HG02884 (cell line): Measurements from ENCODE around the gene MON1A.
A peak's percentile ranks its signal among the peaks of the same experiment; 100 is the strongest.
"Not testable (repeated sequence)": the region's sequence is repeated elsewhere in the genome, so short reads cannot be mapped to it uniquely, and the experiment has no call there.

Experiments
- ATAC-seq: cut with Tn5 transposase; IDR thresholded peaks from one replicate; pipeline ENCODE4 v1.9.1; 2021; ENCODE audit warnings: mild to moderate bottlenecking, moderate library complexity; ENCODE audit not compliant: unreplicated experiment

MON1A gene, protein sequence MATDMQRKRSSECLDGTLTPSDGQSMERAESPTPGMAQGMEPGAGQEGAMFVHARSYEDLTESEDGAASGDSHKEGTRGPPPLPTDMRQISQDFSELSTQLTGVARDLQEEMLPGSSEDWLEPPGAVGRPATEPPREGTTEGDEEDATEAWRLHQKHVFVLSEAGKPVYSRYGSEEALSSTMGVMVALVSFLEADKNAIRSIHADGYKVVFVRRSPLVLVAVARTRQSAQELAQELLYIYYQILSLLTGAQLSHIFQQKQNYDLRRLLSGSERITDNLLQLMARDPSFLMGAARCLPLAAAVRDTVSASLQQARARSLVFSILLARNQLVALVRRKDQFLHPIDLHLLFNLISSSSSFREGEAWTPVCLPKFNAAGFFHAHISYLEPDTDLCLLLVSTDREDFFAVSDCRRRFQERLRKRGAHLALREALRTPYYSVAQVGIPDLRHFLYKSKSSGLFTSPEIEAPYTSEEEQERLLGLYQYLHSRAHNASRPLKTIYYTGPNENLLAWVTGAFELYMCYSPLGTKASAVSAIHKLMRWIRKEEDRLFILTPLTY

DNA sequence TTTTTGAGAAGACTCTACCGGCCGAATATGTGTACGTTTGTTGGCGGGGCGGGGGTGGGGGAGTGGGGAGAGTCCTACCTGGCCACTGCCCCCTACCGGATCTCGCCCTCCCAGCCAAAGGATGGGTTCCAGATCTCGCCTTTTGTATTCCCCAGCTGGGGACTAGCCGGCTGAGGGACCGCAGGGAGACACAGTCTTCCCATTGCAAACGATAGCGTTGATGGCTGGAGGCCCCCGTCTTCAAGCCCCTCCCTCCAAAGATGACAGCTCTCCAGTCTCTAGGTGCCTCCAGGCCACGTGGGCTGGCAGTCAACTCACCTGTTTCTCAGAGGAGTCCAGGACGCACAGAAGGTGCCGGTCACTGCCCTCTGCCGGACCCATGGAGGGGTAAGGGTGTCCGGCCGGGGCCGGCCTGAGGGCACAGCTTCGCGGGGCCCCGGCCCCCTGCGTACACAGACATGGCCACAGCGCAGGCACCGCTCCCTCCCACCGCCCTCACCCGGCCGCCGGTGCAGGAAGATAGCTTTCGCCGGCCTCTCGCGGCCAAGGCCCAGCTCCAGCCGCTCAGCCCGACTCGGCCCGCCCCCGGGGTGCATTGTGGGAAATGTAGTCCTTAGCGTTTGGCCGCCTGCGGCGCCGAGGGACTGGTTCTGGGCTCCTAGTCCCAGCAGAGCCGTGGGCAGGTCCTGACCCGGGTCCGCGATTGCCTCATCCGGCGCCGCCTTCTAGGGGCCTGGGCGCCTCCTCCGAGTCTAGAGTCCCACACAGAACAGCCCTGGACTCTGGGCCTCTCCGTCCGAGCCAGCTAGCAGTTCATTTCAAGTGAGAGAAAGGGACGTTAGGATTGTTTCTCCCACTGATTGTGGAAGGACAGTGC, at the start of gene MON1A:
Gene MON1A (minus strand): TSS at position 521 of the 877 bp plus-strand sequence. CDS start 16,465 bp downstream, outside the sequence.
- ATAC-seq: peak; percentile 81

DNA sequence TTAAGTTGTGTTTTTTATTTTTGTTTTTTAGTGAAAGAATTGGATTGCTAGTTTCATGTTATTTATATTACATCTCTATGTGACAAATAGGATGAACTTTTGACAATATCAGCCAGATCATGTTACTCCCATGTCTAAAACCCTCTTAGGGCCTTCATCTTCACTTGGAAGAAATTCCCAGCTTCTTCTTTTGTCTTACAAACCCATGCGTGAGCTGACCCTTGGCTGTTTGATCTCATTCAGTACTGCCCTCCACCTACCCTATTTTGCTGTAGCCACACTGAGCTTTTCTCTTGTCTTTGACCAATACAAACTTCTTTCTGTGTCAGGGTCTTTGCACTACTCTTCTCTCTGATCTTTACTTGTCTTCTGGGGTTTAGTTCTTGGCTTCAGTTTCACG, 47.3 kb upstream of the MON1A start:
- no peak for ATAC-seq

DNA sequence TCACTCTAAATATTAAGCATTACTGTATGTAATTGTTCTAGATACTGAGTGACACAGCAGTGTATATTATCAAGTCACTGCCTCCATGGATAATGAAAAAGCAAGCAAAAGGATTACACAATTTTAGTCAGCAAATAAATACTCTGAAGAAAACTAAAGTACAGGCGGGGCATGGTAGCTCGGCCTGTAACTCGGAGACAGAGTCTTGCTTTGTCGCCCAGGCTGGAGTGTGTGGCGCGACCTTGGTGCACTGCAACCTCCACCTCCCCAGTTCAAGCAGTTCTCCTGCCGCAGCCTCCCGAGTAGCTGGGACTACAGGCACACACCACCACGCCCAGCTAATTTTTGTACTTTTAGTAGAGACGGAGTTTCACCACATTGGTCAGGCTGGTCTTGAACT, 43.0 kb upstream of the MON1A start:
- no peak for ATAC-seq

DNA sequence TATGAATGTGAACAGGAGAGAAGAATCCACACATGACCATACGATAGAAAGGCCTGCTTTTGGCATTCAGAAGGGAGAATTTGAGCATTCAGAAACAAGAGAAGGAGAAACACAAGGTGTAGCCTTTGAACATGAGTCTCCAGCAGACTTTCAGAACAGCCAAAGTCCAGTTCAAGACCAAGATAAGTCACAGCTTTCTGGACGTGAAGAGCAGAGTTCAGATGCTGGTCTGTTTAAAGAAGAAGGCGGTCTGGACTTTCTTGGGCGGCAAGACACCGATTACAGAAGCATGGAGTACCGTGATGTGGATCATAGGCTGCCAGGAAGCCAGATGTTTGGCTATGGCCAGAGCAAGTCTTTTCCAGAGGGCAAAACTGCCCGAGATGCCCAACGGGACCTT, 38.7 kb upstream of the MON1A start:
- ATAC-seq: no peak

DNA sequence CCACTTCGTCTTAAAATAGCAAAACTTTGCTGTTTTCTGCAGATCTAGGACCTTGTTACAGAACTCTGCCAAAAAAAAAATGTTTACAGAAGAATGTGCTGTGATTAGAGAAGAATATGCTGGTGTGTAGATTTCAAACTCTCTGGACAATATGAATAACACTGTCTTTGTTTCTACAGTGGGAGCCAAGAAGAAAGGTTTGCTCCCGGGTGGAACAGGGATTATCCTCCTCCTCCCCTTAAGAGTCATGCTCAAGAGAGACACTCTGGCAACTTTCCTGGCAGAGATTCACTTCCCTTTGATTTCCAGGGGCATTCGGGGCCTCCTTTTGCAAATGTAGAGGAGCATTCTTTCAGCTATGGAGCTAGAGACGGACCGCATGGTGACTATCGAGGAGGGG, 37.7 kb upstream of the MON1A start:
- ATAC-seq: no peak

DNA sequence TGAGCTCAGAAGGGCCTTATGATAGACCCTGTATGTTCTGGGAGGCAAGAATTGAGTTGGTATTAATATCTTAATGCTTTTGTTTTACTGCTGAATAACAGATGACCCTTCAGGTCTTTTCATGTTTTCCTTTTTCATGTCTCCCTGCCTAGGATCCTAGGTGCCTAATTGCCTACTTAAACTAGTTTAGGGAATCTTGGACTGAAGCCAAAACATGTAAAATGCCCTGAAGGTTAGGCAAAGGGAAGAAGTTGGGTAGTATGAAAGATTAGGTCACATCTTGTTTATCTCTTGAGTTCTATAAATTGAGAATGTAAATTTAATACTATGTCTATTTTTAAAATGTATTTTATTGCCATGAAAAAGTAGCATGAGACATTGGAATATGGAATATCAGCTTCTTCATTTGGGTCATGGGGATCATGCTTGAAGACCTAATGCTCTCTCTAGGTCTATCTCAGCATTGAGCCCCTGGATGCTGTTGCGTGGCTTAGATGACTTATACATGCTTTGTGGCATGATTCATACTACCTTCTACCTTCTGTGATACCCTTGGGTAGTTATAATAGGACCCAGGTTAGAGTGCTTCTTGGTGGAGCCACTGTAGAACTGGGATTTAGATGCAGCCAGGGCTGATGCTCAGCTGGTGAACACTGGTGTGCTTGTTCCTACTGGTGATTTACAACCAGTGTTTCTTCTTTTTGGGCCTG, 36.8 kb upstream of the MON1A start:
- ATAC-seq: no peak

DNA sequence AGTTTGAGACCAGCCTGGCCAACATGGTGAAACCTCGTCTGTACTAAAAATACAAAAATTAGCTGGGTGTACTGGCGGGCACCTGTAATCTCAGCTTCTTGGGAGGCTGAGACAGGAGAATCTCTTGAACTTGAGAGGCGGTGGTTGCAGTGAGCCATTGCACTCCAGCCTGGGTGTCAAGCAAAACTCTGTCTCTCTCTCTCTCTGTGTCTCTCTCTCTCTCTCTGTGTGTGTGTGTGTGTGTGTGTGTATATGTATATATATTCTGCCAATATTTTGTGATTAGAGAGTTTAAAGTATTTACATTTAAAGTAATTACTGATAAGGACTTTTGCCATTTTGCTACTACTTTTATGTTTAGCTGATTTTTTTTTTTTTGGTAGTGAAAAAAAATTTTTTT, 26.0 kb upstream of the MON1A start:
- no peak for ATAC-seq

DNA sequence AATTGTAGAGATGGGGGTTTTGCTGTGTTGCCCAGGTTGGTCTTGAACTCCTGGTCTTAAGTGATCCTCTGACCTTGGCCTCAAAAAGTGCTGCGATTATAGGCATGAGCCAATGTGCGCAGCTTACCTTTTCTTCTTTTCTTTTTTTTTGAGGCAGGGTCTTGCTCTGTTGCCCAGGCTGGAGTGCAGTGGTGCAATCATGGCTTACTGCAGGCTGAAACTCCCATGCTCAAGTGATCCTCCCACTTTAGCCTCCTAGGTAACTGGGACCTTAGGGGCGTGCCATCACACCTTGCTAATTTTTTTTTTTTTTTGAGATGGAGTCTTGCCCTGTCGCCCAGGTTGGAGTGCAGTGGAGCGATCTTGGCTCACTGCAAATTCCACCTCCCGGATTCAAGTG, 23.3 kb upstream of the MON1A start:
- no peak for ATAC-seq

DNA sequence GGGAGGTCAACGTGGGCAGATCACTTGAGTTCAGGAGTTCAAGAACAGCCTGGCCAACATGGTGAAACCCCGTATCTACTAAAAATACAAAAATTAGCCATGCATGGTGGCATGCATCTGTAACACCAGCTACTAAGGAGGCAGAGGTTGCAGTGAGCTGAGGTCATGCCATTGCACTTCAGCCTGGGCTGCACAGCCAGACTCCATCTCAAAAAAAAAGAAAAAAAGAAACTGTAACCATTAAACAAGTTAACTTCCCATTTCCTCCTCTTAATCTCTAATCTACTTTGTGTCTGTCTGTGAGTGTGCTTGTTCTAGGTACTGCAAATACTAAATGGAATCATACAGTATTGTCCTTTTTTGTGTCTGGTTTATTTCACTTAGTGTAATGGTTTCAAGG, 13.0 kb upstream of the MON1A start:
- no peak for ATAC-seq

DNA sequence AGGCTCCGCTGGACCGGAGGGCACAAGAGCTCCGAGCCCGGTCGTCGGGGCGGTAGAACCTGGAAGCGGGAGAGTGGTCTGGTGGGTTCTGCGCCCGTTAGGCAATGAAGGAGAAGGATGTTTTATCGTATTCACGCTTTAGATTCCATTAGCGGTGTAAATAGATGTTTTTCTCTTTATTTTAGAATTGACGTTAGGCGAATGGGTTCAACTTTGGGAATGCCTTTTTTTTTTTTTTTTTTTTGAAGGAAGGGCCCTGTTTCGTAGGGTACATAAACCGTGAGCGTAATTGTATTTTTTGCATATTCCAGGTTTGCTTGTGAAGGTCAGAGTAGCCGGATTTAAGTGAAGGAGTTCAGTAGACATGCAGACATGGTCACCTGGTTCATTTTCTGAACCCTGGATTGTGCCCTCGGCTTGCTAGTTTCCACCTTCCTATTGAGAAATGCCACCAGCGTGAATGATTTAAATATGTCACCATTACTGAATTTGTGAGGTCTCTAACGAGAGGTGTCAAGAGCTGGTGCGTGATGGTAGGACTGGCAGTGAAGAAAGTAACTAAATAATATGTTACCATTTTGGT, 11.1 kb upstream of the MON1A start:
- no peak for ATAC-seq

DNA sequence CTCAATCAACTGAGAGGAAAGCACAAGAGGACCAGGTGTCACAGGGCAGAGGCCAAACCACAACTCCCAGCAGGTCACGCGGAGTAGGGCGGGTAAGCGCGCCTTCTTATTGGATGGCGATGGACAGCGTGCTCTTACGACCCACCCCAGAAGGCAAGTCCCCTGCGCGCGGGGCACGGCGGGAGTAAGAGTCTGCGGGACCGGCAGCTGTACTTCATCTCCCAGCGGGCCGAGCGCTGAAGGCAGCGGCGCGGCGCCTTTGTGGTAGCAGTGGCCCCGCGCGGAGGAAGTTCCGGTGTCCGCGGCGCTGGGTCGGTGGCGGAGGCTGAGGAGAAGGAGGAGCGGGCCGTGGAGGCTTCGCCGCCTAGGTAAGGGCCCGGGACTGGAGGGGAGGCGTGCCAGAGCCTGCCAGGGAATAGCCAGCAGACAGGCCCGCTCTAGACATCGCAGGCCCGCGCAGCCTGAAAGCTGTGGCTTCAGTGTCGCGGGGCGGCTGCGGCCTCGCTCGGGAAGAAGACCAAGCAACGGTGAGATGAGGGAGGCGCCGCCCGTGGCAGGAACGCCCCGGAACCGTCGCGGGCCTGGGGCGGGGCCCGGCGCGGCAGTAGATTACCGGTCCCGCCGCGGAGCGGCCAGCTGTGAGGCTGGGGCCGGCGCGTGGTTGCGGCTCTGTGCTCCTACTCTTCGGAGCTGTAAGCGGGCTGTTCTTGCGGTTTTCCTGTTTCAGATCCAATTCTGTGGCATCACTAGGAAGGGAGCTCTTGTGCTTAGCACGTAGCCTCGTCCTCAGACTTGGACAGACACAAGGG, 10.5 kb upstream of the MON1A start, which contains the start of gene RBM6:
Gene RBM6 (plus strand): TSS at position 293 of the 809 bp plus-strand sequence. CDS start 22,492 bp downstream, outside the sequence.
- ATAC-seq: peak; percentile 91

DNA sequence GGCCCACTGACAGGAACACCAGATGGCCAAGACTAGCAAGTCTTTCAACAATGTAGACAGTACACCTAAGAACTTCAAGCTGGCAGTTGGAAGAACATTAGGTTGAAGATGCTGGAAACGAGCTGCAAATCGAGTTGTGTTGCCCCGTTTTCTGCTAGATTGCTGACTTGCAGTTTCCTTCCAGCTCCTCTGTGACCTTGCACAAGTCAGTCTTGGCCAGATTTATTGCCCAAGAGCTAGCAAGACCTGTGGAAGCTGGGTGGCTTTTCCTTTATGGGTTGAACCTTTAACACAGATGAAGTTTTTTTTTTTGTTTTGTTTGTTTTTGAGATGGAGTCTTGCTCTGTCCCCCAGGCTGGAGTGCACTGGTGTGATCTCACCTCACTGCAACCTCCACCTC, 7.5 kb upstream of the MON1A start:
- no peak for ATAC-seq

DNA sequence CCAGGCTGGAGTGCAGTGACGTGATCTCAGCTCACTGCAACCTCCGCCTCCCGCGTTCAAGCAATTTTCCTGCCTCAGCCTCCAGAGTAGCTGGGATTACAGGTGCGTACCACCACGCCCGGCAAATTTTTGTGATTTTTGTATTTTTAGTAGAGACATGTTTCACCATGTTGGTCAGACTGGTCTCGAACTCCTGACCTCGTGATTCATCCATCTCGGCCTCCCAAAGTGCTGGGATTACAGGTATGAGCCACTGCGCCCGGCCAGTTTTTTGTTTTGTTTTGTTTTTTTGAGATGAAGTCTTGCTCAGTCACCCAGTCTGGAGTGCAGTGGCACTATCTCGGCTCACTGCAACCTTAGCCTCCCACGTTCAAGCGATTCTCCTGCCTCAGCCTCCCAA, 2.7 kb upstream of the MON1A start:
- not testable (repeated sequence) for ATAC-seq

DNA sequence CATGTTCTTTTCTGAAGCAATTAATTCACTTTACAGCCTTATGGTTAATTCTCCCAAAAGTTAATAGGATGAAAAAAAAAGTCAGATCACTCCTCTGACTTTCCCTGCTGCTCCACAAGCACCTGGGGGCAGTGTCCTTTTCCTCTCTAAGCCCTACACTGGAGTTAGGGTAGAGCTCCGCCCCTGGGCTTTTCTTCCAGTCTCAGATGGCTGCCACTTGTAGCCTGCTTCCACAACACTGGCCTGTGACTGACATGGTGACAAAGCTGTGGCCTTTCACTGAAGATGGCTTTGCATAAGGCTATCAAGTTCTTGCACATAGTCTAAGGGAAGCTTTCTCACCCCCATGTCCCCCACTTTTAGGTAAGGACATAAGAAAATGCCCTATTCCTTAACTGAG, 1.3 kb upstream of the MON1A start:
- ATAC-seq: no peak

DNA sequence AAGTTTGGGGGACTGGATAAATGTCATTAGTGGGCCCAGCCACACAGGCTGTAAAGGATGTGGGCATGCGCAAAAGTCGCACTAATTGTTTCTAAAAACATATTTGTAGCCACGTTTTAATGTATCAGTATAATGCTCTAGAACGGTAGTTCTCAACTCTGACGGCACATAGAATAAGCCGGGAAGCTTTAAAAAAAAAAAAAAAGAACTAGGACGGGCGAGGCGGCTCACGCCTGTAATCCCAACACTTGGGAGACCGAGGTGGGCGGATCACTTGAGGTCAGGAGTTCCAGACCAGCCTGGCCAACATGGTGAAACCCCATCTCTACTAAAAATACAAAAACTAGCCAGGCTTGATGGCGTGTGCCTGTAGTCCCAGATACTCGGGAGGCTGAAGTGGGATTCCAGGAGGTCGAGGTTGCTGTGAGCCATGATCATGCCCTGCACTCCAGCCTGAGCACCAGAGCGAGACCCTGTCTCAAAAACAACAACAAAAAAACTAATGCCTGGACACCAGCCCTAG, 618 bp upstream of the MON1A start:
- ATAC-seq: no peak

DNA sequence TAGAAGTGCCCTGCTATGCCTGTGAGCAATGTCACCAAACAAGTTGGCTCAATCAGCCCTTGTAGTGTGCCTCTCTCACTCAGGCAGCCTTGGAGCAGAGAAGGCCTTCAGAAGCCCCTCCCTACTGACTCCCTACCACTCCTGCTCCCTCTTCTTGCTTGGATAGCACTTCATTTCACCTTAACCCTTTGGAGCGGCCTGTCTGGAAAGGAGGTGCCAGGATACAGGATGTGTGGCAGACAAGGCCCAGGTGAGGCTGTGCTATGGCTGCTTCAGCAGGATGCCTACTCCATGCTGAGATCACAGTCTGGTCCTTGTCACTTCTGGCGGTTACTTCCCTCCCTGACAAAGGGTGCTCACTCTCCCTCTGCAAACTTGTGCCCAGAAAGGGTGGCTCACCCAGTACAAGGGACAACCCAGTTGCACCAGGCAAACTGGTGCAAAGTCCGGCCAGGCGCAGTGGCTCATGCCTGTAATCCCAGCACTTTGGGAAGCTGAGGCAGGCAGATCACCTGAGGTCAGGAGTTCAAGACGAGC, 1.1 kb downstream of the MON1A start:
- ATAC-seq: no peak

DNA sequence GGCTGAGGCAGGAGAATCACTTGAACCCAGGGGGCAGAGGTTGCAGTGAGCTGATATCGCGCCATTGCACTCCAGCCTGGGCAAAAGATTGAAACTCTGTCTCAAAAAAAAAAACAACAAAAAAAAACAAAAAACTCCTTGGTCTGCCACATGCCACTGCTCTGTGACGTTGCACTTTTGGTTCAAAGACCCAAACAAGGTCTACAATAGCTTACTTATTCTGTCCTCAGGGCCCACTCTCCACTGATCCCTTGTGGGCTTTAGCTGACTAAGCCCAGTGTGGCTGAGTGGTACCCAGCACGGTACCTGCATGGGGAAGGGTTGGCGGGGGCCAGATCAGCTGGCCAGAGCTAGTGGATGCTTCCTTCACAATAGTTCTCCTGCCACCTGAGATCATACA, 1.8 kb downstream of the MON1A start:
- no peak for ATAC-seq

DNA sequence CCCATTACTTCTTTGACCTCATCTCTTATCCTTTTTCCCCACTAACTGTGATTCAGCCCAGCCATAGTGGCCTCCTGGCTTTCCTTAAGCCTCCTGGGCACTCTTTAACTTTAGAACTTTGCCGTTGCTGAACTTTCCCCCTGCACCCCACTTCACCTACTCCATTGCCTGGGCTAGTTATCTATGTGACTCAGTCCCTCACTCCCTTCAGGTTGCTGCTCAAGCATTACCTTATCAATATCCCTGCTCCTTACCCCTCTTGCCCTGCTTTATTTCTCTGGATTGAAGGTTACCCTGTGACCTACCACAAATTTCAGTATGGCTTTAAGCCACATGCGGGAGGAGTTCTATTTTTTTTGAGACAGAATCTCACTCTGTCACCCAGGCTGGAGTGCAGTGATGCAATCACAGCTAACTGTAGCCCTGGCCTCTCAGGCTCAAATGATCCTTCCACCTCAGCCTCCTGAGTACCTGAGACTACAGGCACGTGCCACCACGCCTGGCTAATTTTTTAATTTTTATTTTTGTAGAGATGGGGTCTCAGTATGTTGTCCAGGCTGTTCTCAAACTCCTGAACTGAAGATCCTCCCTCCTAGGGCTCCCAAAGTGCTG, 3.4 kb downstream of the MON1A start:
- no peak for ATAC-seq

DNA sequence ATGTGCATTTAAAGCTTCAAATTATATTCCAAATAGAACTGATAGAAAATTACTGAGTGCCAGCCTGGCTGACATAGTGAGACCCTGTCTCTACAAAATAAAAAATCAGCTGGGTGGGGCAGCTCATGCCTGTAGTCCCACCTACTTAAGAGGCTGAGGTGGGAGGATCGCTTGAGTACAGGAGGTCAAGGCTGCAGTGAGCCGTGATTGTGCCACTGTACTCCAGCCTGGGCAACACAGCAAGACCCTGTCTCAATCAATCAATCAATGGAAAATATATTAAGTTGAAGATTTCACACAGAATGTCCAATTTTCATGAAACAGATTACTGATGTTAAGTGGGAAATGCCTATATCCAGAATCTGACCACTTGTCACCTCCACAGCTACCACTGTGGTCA, 4.1 kb downstream of the MON1A start:
- no peak for ATAC-seq
